ENCODE measurements around the gene HOXB5.

Gene HOXB5

DNA sequence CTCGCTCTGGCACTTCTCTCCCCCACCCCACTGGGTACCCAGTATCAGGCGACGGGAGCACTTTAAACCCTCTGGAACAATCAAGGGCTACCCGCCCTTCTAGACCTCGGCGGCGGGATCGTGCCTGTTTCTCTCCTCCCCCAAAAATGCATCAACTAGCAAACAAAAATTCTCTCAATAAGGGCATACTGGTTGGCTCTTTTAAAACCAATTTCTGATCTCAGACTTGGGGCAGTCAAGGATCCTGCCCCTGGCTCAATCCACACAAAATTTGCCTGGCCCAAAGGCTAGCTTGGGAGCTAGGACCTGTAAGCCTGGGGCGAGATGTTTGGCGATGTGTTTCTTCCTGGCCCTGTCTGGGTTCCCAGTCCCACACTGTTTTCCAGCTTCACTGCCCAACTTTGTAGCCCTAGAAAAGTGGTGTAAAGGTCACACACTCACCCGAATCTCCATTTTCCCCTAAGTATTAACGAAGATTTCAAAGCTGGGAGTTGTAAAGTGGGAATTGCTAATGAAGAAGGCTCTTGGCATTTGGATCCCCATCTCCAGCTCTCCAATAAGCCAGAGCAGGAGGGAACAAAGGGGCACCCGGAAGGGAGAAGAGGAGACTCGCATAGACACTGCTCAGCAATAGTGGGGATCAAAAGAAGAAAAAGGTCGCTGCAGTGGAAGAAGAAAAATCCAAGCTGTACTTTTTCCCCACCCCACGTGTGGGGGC, 34.3 kb downstream of the HOXB5 start:
- DNase-seq, result no peak

- DNase-seq, result no peak
Measured at GRCh38 chr17:48558831-48559121, 34.8 kb downstream of the HOXB5 start.

- no peak for DNase-seq
Measured at GRCh38 chr17:48558057-48558830, 35.3 kb downstream of the HOXB5 start.

- no peak for DNase-seq
Measured at GRCh38 chr17:48556576-48557401, 36.8 kb downstream of the HOXB5 start.

DNA sequence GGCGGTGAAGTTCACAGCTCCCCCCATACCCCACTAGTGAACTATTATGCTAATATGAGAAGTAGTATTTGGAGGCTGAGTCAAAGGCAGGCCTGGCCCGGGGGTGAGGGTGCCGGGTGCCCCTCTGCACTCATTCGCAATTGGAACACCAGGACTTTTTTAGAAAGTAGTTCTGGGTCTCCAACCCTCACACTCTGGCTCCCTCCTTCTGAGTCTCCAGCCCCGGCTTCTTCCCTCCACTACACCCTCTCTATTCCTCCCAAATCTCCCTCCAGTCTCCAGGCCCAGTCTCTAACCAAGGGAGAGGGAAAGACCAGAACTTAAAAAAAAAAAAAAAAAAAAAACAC, 37.4 kb downstream of the HOXB5 start:
- no peak for DNase-seq

GRCh38 chr17:48555258-48556228, 38.0 kb downstream of the HOXB5 start:
- DNase-seq, result no peak

GRCh38 chr17:48554412-48555257, 38.9 kb downstream of the HOXB5 start:
- DNase-seq, result no peak

- no peak for DNase-seq
Measured at GRCh38 chr17:48553826-48554225, 39.8 kb downstream of the HOXB5 start.

GRCh38 chr17:48553190-48553547, 40.4 kb downstream of the HOXB5 start:
- no peak for DNase-seq

- DNase-seq, result no peak
Measured at GRCh38 chr17:48552466-48553189, 41.0 kb downstream of the HOXB5 start.

DNA sequence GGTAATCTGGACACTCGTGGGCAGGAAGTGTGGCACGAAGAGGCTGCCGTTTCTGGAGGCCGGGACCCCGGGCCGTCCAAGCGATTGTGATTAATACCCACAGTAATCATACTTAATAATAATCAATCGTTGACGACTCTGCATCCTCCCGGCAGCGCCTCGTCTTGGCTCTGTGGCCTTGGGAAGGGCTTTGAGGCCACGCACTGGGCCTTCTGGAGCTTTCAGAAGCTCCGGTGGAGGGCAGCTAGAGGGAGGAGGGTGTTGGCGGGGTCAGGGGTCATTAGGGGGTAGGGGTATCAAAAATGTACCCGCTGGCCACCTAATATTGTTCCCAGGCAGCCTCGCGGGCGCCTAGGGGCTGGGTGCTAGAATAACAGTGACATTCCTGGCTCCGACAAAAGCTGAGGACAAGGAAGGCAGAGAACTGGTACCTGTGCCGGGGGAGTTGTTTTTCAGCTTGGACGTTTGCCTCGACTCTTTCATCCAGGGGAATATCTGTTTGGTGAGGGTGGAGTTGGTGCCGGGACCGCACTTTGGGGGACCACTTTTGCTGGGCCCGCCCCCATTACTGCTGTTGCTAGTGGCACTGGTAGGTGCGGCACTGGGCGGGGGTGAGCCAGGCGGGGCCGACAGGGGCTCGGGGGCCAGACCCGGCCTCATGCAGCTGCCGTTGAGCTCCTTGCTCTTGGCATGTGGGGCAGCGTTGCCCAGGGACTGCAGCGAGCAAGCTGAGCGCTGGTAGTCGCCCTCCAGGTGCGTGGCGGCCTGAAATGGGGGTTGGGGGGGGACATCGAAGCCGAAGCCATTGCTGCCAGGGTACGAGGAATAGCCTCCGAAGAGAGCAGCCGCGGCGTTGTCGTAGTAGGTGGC, 41.7 kb downstream of the HOXB5 start:
- no peak for DNase-seq

DNA sequence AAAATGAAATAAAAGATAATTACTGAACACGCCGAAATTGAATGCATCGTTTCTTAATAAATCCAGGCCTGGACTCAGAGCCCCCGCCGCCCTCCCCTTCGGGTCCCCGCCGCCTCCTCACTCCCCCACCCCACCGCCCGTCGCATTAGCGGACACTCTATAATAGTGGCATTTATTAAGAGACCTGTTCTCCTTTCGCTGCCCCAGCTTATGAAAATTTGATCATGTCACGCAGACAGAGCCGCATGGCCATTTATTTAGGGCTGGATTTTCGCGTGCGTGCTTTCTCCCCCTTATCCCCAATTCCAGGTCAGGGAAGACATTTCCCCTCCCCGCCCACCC, 42.4 kb downstream of the HOXB5 start:
- no peak for DNase-seq

DNA sequence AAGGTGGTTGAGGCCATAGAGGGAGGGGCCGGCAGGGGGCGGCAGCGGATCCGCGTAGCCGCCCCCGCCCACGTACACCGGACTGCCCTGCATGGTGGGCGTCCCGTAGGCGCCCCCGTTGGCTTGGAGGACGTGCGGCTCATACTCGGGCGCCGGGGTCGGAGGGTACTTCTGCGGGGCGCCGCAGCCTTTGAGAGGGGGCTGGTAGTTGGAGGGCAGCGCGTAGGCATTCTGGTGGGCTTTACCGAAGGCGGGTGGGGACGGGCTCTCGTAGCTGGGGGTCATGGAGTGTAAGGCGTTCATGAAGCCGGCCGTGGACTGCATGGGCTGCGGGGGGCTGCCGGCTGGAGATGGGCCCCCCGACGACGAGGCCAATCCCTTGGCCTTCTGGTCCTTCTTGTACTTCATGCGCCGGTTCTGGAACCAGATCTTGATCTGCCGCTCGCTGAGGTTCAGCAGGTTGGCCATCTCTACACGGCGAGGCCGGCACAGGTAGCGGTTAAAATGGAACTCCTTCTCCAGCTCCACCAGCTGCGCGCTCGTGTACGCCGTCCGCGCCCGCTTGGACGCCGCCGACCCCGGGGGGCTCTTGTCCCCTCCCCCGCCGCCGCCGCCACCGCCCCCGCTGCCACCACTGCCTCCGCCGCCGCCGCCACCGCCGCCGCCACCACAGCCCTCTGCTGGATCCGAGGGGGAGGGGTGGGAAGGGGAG, 42.9 kb downstream of the HOXB5 start:
- no peak for DNase-seq

GRCh38 chr17:48549914-48550501, 43.6 kb downstream of the HOXB5 start:
- no peak for DNase-seq

DNA sequence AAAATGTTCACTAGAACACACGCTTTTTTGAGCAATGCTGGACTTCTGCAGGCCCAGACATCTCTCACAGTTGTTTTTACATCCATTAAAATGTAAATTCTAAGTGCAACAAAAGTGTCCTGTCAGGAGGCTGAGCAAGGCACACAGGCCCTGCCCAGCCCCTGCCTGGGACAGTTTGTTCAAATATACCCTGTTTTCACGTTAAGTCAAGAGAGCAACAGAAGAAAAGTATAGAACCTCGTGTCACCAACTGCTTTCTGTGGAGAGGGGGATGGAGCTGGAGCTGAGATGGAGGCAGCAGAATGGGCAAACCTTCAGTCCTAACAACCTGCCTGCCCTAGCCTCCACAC, 44.3 kb downstream of the HOXB5 start:
- DNase-seq, result no peak

- no peak for DNase-seq
Measured at GRCh38 chr17:48548523-48549280, 44.9 kb downstream of the HOXB5 start.

GRCh38 chr17:48547808-48548522, 45.6 kb downstream of the HOXB5 start:
- DNase-seq, result peak; percentile 24

Data from activated effector memory CD4-positive, alpha-beta T cell treated with Interleukin-2 at 50 U/mL for 16 hours (primary cell).